ENCODE results near the gene MAP7.

DNA sequence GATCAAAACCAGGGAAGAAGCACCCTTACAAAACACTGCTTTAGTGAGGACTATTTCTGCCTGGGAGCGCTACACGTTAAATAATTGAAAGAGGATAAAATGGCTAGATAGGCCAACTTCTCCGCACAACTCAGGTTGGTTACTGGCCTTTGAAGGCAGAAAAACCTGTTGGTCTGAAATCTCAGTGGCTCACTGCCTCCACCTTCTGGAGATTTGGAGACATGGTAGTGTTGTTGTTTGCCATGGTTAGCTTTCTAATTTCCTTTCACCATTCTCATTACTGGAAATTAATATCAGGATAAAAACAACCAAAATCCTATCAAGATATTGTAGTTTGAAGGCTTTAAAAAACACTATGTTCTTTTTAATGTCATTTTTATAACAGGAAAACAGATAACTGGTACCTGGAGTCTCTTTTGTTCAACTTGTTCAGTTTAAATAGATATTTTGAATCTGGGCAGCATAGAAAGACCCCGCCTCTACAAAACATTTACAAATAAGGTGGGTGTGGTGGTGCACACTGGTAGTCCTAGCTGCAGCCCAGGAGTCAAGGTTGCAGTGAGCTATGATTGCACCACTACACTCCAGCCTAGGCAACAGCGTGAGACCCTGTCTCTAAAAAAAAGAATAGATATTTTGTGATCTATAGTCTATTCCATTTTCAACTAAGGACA is 233.1 kb downstream of the MAP7 start:
- TF ChIP-seq, protein P1, sequence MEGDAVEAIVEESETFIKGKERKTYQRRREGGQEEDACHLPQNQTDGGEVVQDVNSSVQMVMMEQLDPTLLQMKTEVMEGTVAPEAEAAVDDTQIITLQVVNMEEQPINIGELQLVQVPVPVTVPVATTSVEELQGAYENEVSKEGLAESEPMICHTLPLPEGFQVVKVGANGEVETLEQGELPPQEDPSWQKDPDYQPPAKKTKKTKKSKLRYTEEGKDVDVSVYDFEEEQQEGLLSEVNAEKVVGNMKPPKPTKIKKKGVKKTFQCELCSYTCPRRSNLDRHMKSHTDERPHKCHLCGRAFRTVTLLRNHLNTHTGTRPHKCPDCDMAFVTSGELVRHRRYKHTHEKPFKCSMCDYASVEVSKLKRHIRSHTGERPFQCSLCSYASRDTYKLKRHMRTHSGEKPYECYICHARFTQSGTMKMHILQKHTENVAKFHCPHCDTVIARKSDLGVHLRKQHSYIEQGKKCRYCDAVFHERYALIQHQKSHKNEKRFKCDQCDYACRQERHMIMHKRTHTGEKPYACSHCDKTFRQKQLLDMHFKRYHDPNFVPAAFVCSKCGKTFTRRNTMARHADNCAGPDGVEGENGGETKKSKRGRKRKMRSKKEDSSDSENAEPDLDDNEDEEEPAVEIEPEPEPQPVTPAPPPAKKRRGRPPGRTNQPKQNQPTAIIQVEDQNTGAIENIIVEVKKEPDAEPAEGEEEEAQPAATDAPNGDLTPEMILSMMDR (IDR thresholded peaks at IDR 0.05): peak; percentile 72
- peak; percentile 72 for TF ChIP-seq SMC3 (IDR thresholded peaks at IDR 0.05)
- no peak for TF ChIP-seq MAX (IDR thresholded peaks at IDR 0.05)
- no peak for TF ChIP-seq FOSB (CRISPR knock-in tag; IDR thresholded peaks at IDR 0.05)
- no peak for TF ChIP-seq GATA3 (IDR thresholded peaks at IDR 0.05; ENCODE audit: borderline replicate concordance)
